ENCODE results near the gene TOR3A. TPM values are rescaled to one million over a fixed set of nuclear protein-coding genes. Genes with fewer than 3 reads are reported as not detected.

Gene TOR3A
- total and polyA plus RNA-seq, 2 of the 13 experiments (the other 11 are each of a cell fraction or from before 2014, with no cell fraction given) = 14.7 to 28.4 TPM

- ATAC-seq = no peak
- intact Hi-C loops (cut with micrococcal nuclease; ENCODE audit: unreplicated experiment) = no loop called here
- no peak for DNase-seq (ENCODE audit: low spot score)
- H3K27me3 ChIP-seq (ENCODE audit: control insufficient read depth in 1 of 2, insufficient read depth in 2 of 2, low read length in 2 of 2) = no peaks in the 10 kb centered on the region
- no peak overlapping the region for H3K9ac ChIP-seq (ENCODE audit: insufficient read depth, low read depth, low read length)
- H2AFZ ChIP-seq (ENCODE audit: low read length) = no peak overlapping the region
- POLR2A ChIA-PET = no interaction called here
- H3K4me1 ChIP-seq (ENCODE audit: insufficient read depth, low read length) = peaks cover 15% of the 10 kb centered on the region
- CTCF ChIA-PET (ENCODE audit: low intra/inter-chr PET ratio, low total read pairs) = no interaction called here
- in situ Hi-C loops (cut with HindIII; ENCODE audit: extremely low pct_ligation_motif_present, low pct_unique_long_range_greater_than_20kb) = loop anchor here (10.0 kb wide), 1 partner anchor 167 kb away; the partner anchor contains the start of gene SOAT1
- H3K4me3 ChIP-seq (replicated peaks in 1 of 3; ENCODE audit: insufficient read depth in 1 of 3, low read depth in 2 of 3, low read length in 3 of 3) = no peak overlapping the region
- no peak for FAIRE-seq
- no peak overlapping the region for H3K4me2 ChIP-seq (ENCODE audit: low read depth, low read length)
- no peaks in the 10 kb centered on the region for H3K9me3 ChIP-seq (ENCODE audit: low read length)
- H3K79me2 ChIP-seq (ENCODE audit: insufficient read depth, low read length) = no peaks in the 10 kb centered on the region
- WGBS (ENCODE audit: low lambda C conversion rate) = 97% methylated on average over 5 of the region's 5 CpGs
- H3K27ac ChIP-seq (ENCODE audit: extremely low read length, insufficient read depth, low read length) = no peak overlapping the region
- TF ChIP-seq GLMP (CRISPR knock-in tag; IDR thresholded peaks at IDR 0.05; ENCODE audit: borderline replicate concordance) (no peak), KLF15 (CRISPR knock-in tag; IDR thresholded peaks at IDR 0.05; ENCODE audit: borderline replicate concordance) (no peak), HBP1 (CRISPR knock-in tag; IDR thresholded peaks at IDR 0.05; ENCODE audit: low read depth) (no peak), ELF3 (CRISPR knock-in tag; IDR thresholded peaks at IDR 0.05) (no peak)
- peaks cover 5 to 32% of the 10 kb centered on the region in 2 experiments; a peak in 3 of 5 replicates for H3K36me3 ChIP-seq (replicated peaks in 1 of 2; ENCODE audit: control insufficient read depth in 1 of 2, insufficient read depth in 2 of 2, low read length in 2 of 2)
- no TSS peak for BruUV-seq (replicated peaks)
- no peaks in the 10 kb centered on the region for H4K20me1 ChIP-seq (ENCODE audit: insufficient read depth, low read length)
Measured at GRCh38 chr1:179127163-179127895, 45.5 kb downstream of the TOR3A start.

Measured in HepG2 (cell line).